SH-SY5Y (cell line): Measurements from ENCODE around the gene LCN15.

Source experiments
- GATA2 ChIP-seq: IDR thresholded peaks from 2 replicates; pipeline ENCODE4 v1.6.1; 2011; ENCODE audit warnings: mild to moderate bottlenecking, low read depth, low read length
- GATA3 ChIP-seq: IDR thresholded peaks from 2 replicates; pipeline ENCODE4 v1.6.1; 2011; ENCODE audit warnings: low read depth, mild to moderate bottlenecking, low read length, moderate library complexity

DNA sequence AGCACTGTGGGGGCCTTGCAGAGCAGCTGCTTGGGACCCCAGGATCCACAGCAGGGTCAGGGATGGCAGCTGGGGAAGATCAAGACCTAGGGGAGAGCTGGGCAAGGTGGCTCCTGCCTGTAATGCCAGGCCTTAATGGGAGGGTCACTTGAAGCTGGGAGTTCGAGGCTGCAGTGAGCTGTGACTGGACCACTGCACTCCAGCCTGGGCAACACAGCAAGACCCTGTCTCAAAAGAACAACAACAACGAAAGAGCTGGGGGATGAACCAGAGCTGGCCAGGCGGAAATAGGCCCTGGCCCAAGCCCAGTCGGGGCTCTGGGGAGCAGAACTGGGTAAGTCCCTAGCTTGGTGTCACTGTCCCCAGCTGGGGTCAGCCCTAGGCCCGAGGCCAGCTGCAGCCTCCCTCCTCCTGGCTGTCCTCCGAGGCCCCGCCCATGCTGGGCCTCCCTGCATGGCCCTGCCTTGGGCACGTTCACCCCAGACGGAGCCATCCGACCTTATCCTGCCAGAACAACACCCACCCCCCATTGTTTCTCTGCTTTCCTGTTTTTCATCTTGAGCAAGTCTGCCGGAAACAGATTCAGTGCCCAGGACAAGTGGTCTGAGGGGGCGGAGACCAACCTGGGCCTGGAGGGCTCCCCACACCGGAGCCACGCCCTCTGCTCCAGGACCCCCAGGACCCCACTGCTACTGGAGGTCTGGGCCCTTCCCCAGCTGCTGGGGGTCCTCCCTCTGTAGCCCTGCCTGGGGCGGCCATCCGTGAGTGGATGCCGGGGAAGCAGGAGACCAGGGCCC lies 50.0 kb downstream of the LCN15 start:
- no peak for TF ChIP-seq GATA3
- TF ChIP-seq GATA2 = no peak
